DOHH2 (cell line): ENCODE measurements around the gene TERT.

ENCODE experiments used
- H3F3A ChIP-seq: fragments of 200-600 bp; sonication (generic), shearing (Covaris generic); 2 replicates; pipeline ENCODE4 v1.6.0; 2016; ENCODE audit warnings: antibody characterized with exemption, mild to moderate bottlenecking; ENCODE audit not compliant: control insufficient read depth, insufficient read depth
- H3K27ac ChIP-seq: fragments of 200-600 bp; sonication (generic); 2 replicates; pipeline ENCODE4 v1.5.1; 2014; ENCODE audit warnings: low read depth, mild to moderate bottlenecking, low read length, moderate library complexity
- H3K27me3 ChIP-seq: fragments of 200-600 bp; sonication (generic); 2 replicates; pipeline ENCODE4 v1.6.1; 2014; ENCODE audit warnings: mild to moderate bottlenecking, low read length, mixed read lengths; ENCODE audit not compliant: control insufficient read depth
- H3K36me3 ChIP-seq: fragments of 200-600 bp; sonication (generic); 2 replicates; pipeline ENCODE4 v1.6.1; 2014; ENCODE audit warnings: mild to moderate bottlenecking, low read length, moderate library complexity, mixed read lengths; ENCODE audit not compliant: control insufficient read depth
- H3K4me1 ChIP-seq: fragments of 200-600 bp; sonication (generic); 2 replicates; pipeline ENCODE4 v1.6.1; 2014; ENCODE audit warnings: mild to moderate bottlenecking, low read length, mixed read lengths; ENCODE audit not compliant: control insufficient read depth
- H3K4me2 ChIP-seq: fragments of 200-600 bp; sonication (generic); 2 replicates; pipeline ENCODE4 v1.6.0; 2014; ENCODE audit warnings: mild to moderate bottlenecking, low read length, moderate library complexity
- H3K4me3 ChIP-seq: fragments of 200-600 bp; sonication (generic); 2 replicates; pipeline ENCODE4 v1.5.1; 2014; ENCODE audit warnings: mild to moderate bottlenecking, low read length, mixed read lengths
- H3K79me2 ChIP-seq: fragments of 200-600 bp; sonication (generic); 2 replicates; pipeline ENCODE4 v1.6.1; 2014; ENCODE audit warnings: mild to moderate bottlenecking, low read length, mixed read lengths; ENCODE audit not compliant: control insufficient read depth
- H3K9me2 ChIP-seq: fragments of 200-600 bp; sonication (generic); replicated peaks from 2 replicates; pipeline ENCODE4 v1.6.1; 2014; ENCODE audit warnings: mild to moderate bottlenecking, low read length, mixed read lengths; ENCODE audit not compliant: control insufficient read depth
- H3K9me3 ChIP-seq: fragments of 200-600 bp; sonication (generic); 2 replicates; pipeline ENCODE4 v1.6.1; 2014; ENCODE audit warnings: antibody characterized with exemption, low read length, mixed read lengths; ENCODE audit not compliant: control insufficient read depth, insufficient read depth
- H4K20me1 ChIP-seq: fragments of 200-600 bp; sonication (generic); 2 replicates; pipeline ENCODE4 v1.6.0; 2014; ENCODE audit warnings: low read depth, mild to moderate bottlenecking, antibody characterized with exemption, low read length, moderate library complexity; ENCODE audit not compliant: control insufficient read depth, insufficient read depth
- CTCF ChIP-seq: fragments of 200-600 bp; sonication (generic); IDR thresholded peaks from one replicate; pipeline ENCODE4 v1.5.1; 2014; ENCODE audit warnings: antibody characterized with exemption, mild to moderate bottlenecking, low read depth, low read length; ENCODE audit not compliant: poor library complexity, severe bottlenecking
- EZH2phosphoT487 ChIP-seq: fragments of 200-600 bp; sonication (generic); IDR thresholded peaks from 2 replicates; pipeline ENCODE4 v1.6.1; 2017; ENCODE audit warnings: borderline replicate concordance, mild to moderate bottlenecking, antibody characterized with exemption, low read length, moderate library complexity, mixed read lengths

Gene TERT

GRCh38 chr5:1265026-1265425 is 29.8 kb downstream of the TERT start:
- TF ChIP-seq EZH2phosphoT487, result no peak
- TF ChIP-seq CTCF, result no peak
- no peaks in the 10 kb centered on the region for H3K27me3 ChIP-seq
- no peak overlapping the region for H3K4me3 ChIP-seq
- no peaks in the 10 kb centered on the region for H3F3A ChIP-seq
- no peaks in the 10 kb centered on the region for H3K4me1 ChIP-seq
- H4K20me1 ChIP-seq, result no peaks in the 10 kb centered on the region
- no peaks in the 10 kb centered on the region; the same call in 1 of the 2 replicates for H3K79me2 ChIP-seq
- no peak overlapping the region for H3K4me2 ChIP-seq
- H3K27ac ChIP-seq, result no peak overlapping the region
- peaks cover 71% of the 10 kb centered on the region for H3K36me3 ChIP-seq
- H3K9me3 ChIP-seq, result no peaks in the 10 kb centered on the region
- H3K9me2 ChIP-seq, result no peaks in the 10 kb centered on the region

GRCh38 chr5:1264211-1264610 is 30.7 kb downstream of the TERT start:
- no peaks in the 10 kb centered on the region; the same call in 1 of the 2 replicates for H3K79me2 ChIP-seq
- no peak overlapping the region for H3K27ac ChIP-seq
- H3K9me2 ChIP-seq, result no peaks in the 10 kb centered on the region
- TF ChIP-seq EZH2phosphoT487 (no peak), CTCF (no peak)
- H4K20me1 ChIP-seq, result no peaks in the 10 kb centered on the region
- H3K27me3 ChIP-seq, result no peaks in the 10 kb centered on the region
- H3K4me1 ChIP-seq, result no peaks in the 10 kb centered on the region
- H3K4me2 ChIP-seq, result no peak overlapping the region
- H3K9me3 ChIP-seq, result no peaks in the 10 kb centered on the region
- H3K36me3 ChIP-seq, result peaks cover 68% of the 10 kb centered on the region
- H3K4me3 ChIP-seq, result no peak overlapping the region
- H3F3A ChIP-seq, result no peaks in the 10 kb centered on the region

GRCh38 chr5:1262381-1262780 is 32.5 kb downstream of the TERT start:
- Histone ChIP-seq H3K36me3 (peaks cover 58% of the 10 kb centered on the region), H3K4me1 (no peaks in the 10 kb centered on the region), H3K27ac (no peak overlapping the region), H3K4me3 (no peak overlapping the region), H3K9me2 (no peaks in the 10 kb centered on the region), H3F3A (no peaks in the 10 kb centered on the region), H3K27me3 (no peaks in the 10 kb centered on the region), H4K20me1 (no peaks in the 10 kb centered on the region), H3K4me2 (no peak overlapping the region), H3K79me2 (no peaks in the 10 kb centered on the region; the same call in 1 of the 2 replicates), H3K9me3 (no peaks in the 10 kb centered on the region)
- TF ChIP-seq EZH2phosphoT487, result no peak
- no peak for TF ChIP-seq CTCF
